HTERT RPE-1 (cell line): Measurements from ENCODE around the gene EXOC5.

Experiments
- in situ Hi-C: fragments of 300-500 bp; cut with MboI; formaldehyde crosslinking; loops from 4 replicates; pipeline ENCODE4 v1.14.3; 2020; ENCODE audit warnings: low sequenced_read_pairs

Gene EXOC5, protein sequence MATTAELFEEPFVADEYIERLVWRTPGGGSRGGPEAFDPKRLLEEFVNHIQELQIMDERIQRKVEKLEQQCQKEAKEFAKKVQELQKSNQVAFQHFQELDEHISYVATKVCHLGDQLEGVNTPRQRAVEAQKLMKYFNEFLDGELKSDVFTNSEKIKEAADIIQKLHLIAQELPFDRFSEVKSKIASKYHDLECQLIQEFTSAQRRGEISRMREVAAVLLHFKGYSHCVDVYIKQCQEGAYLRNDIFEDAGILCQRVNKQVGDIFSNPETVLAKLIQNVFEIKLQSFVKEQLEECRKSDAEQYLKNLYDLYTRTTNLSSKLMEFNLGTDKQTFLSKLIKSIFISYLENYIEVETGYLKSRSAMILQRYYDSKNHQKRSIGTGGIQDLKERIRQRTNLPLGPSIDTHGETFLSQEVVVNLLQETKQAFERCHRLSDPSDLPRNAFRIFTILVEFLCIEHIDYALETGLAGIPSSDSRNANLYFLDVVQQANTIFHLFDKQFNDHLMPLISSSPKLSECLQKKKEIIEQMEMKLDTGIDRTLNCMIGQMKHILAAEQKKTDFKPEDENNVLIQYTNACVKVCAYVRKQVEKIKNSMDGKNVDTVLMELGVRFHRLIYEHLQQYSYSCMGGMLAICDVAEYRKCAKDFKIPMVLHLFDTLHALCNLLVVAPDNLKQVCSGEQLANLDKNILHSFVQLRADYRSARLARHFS

DNA sequence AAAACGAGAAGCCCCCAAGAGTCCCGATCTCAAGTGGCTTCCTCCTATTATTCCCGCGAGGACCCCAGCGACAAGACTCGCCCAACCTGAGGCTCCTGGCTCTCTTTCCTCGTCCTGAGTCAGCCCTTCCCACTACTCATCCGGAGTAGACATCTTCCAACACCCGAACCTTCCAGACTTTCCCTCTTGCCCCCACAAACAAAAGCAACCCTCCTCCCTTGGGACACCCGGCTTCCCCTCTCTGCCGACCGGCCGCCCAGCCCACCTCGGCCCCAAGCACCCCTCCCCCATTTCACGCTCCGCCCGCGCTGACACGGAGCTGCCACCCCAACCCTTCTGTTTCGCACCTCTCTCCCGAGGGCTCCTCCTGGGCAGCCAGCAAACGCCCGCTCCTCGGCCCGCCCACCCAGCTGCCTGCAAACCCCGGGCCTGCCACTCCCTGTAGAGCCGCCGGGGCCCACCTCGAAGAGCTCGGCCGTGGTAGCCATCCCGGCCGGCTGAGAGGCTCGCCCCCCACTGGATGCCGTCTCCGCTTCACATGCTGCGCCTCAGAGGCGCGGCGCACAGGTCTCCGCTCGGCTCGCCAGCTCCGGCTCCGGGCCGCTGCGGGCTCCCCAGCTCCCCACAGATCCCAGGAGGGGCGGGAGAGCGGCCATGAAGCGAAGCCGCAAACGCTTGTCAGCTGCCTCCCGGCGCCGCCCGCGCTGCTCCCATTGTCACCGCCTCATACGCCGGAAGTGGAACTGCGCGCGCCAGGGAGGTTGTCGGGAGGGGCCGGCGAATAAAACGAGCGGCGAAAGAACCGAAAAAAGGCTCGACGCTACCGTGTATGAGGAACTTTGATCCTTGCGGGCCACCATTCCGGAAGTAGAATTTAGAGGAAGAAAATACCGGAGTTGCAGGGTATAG is at the start of gene EXOC5, which contains the start of gene AP5M1:
Gene EXOC5 (minus strand): TSS at position 745 of the 909 bp plus-strand sequence. CDS start 257 bp downstream, at position 488.
Gene AP5M1 (plus strand): TSS at position 811 of the 909 bp plus-strand sequence. CDS start 344 bp downstream, outside the sequence.
- in situ Hi-C loops, result no loop called here

DNA sequence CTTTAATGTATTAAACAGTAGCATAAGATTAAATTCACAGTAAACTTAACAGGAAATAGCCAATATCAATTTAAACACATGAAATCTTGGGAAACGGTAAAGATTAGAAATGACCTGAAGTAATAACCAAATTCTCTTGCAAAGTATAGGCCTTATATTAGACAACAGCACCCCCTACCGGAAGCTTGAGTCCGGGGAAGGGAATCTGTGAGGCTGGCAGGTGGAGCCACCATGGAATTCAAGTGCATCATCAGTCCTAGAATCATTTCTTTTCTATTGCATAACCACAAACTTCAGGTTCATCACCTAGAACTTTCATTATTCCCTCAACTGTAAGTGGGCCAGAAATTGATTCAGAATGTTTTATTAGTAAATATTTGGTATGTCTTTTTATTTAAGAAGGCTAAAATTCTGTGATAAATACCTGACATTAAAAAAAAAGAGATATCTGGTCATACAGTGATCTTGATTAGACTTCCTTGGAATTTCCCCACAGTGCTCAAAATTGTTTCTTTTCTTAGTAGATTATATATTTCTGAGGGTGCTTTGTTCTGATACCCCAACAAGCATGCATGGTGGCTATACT is 48.6 kb upstream of the EXOC5 start:
- in situ Hi-C loops, result no loop called here

DNA sequence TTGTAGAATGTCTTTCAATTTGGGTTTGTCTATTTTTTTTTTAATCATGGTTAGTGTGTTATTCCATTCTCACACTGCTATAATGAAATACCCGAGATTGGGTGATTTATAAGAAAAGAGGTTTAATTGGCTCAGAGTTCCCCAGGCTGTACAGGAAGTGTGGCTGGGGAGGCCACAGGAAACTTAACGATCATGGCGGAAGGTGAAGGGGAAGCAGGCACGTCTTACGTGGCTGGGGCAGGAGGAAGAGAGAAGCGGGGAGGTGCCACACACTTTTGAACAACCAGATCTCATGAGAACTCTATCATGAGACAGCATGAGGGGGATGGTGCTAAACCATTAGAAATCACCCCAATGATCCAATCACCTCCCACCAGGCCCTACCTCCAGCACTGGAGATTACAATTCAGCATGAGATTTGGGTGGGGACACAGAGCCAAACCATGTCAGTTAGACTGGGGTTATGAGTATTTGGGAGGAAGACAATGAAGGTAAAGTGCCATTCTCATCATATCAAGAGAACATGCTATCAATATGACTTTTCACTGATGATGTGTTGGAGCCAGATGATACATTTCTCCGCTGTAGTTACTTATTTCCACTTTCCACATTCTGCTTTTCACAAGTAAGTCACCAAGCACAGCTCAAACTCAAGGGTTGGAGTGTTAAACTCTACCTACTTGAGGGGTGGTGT is 45.8 kb upstream of the EXOC5 start:
- in situ Hi-C loops, result no loop called here

DNA sequence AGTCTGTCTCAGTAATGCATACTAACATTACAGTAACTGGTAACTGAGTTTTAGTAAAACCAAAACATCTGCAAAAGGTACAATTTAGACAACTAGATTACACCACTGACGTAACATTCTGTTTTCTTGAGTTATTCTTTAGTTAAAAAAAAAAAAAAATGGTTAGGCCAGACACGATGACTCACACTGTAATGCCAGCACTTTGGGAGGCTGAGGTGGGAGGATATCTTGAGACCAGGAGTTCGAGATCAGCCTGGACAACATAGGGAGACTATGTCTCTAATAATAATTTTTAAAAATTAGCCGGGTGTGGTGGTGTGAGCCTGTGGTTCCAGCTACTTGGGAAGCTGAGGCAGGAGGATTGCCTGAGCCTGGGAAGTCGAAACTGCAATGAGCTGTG is 34.2 kb upstream of the EXOC5 start:
- in situ Hi-C loops, result no loop called here

DNA sequence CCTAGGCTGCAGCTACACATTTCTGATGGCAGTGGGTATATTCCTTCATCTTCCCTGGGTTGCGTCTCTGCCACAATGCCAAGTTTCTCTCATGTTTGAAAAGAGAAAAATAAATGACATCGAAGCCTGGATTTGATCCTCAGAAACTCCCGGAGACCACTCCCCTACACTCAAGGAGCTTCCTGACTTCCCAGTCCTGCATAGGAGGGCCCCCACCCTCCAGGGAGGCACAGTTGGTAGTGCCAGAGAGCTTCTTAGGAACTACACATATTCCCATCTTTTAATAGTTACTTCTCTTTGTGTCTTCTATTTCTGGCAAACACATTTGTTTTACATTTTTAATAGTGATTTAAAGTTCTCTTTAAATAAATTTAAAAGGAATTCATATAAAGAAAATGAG is 30.8 kb upstream of the EXOC5 start:
- in situ Hi-C loops, result no loop called here

DNA sequence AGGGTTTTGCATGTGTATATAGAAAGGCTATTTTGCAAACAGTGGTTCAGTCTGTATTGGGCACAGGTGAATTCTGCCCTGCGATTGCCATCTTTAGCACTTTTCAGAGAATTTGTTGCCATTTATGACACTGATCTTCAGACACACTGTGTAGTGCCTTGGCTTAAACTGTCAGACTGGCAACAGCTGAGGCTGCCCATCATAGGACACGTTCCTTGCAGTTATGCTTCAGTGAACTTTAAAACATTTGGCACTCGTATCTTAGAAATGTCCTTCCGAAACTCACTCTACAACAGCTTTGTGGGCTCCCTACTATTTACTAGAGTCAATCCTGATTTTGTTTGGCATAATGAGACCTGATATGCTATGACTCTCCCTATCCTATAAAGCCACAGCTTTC is 29.1 kb upstream of the EXOC5 start:
- in situ Hi-C loops, result no loop called here

DNA sequence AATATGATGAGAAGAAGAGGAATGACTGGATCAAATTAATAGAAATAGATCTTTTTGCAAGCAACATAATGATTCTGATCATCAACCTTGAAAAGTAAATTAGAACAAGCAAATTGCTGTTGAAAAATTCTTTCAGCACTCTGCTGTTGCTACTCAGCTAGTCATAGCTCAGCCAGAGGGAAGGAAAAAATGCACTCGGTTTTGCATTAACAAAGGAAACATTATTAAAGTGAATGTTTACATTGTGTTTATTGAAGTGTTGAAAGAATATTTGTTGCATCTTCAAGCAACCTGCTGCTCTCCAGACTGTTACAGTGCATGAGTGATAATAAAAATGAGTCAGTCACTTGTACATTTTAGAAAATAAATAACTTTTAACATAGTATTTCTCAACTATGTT is 26.5 kb upstream of the EXOC5 start:
- in situ Hi-C loops, result no loop called here

DNA sequence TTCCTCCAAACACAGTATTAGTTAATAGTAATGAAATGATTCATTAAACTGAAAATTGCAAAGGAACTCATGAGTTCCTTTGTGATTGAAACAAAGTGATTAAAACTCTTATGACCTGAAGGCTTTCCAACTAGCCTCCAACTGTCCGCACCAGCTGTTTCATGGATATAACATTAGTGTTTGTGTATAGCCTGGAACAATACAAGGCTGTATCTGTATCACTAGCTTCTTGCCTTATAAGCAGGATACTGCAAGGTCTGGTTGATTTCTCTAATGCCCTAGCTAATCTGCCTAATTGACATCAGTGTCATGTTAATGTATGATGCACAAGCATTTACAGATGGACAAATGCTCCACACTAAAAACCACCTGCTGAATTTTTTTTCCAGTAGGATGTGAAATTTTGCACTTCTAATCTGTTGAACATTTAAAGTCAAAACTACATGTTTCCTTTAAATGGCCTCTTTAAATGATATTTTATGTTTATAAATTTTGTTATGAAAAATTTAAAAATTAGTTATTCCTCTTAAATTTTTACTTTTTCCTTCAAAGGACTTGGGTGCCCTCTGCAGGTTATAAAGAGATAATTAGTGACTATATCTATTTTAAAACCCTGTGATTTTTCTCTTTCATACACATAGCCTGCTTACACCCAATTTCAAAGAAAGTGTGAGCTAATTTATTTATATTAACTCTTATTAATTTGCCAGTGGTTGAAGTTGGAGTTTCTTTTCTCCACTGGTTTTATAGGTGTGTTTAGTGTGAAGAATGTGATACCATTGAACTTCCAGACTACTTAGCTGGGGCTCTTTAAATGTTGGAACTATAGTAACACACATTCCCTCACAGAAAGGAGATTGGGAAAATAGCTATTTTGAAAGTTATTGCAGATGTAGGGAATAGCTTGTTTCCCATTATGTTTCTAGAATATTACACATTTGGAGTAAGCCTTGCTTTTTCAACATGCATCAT is 25.4 kb upstream of the EXOC5 start:
- in situ Hi-C loops, result no loop called here

DNA sequence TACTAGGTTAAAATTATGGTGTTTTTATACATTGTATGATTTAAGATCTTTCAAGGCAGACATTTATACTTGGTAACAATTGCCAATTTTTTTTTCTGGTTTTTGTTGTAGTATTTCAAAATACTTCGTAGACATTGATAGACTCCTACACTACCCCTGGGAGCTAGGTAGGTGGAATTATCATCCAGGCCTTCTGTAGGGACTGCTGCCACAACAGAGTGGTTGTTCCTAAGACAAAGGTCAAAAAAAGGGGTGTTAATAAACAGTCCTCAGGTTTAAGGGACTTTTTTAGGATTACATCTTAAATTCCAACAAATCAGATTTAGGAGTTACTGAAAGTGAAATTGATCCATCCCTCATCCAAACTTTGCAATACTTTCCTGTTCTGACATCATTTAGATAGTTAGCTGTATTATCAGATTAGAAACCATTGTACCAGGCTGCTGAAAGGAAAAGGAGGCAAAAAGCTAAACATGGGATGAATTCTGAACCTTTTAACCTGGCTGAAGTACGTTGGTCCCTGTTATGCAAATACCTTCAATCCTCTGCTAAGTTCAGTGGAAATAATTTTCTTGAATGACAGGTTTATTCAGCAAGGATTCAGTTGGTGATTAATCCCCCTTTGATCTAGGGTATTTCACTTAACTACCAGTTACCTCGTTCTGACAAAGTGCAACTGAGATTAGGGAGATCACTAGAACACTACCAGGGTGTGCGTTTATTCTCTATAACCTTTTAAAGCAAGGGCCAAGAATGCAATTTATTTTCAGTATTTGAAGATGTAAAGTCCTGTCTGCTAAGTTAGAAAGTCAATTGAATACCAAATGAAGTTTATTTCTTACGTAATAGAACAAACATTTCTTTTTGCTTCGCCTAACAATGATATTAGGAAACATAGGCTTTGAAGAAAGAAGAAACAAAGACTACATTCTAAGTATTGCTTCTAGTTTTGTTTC is 23.3 kb upstream of the EXOC5 start:
- in situ Hi-C loops, result no loop called here

DNA sequence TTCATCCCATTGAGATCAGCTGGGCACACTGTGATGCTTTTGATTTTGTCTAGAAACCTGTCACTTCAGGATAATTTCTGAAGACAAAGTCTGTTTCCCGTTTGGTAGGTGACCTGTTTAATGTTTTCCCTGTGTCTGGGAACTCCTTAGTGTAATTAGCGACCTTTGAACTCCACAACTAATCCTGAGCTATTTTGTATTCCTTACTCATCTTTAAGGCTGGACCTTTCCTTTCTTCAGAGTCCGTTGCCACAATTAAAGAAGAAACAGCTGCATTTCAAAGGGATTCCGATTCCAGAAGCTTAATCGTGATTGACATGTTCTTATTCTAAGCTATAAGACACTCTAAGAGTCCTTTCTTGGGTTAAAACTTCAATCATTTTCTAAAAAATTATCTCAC is 22.0 kb upstream of the EXOC5 start:
- in situ Hi-C loops, result no loop called here

DNA sequence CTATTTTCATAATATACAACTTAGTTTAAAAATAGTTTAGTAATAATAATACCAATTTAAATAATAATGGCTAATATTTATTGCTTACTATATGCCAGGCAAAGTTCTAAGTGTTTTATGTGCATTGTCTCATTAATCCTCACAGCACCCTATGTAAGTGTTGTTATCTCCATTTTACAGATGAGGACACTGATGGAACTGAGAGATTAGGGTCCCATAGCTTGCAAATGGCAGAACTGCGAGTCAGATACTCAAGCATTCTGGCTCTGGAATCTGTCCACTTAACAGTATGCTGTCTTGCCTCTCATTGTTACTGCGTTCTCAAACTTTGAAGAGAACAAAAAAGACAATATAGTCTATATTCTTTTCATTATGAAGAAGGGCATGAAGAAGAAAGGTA is 19.0 kb upstream of the EXOC5 start:
- in situ Hi-C loops, result no loop called here

DNA sequence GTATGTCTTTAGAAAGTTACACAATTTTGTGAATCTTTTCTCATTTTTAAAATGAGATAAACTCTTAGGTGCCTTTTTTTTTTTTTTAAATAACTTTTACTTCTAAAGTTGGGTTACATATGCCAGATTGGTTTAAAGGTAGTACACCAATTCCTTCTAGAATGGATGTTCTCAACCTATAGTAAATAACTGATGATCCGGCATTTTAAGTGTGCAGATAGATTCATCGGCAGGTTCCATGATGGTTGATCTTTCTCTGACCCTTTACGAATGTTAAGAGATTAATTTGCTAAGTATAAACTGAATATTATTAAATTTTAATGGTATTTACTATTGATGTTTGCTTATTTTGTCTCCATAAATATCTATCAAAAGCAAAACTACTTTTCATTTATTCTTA is 8.4 kb upstream of the EXOC5 start:
- in situ Hi-C loops, result no loop called here

DNA sequence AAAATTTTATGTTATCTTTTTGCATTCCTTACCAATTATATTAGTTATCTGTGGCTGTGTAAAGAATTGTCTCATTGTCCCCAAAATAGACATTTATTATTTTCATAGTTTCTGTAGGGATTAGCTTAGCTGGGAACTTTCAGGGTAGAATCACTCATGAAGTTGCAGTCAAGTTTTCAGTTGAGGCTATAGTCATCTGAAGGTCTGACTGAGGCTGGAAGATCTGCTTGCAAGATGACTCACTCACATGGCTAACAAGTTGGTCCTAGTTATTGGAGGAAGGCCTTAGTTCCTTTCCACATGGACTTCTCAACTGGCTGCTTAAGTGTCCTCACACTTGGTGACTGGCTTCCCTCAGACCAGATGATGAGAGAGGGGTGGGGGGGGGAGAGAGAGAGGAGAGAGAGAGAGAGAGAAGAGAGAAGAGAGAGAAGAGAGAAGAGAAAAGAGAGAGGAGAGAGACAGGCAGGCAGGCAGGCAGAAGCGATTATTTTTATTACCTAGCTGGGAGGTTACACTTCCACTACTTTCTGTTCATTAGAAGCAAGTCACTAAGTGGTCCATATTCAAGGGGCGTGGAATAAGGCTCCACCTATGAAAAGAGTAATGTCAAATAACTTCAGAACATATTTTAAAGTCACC is 6.4 kb upstream of the EXOC5 start:
- in situ Hi-C loops, result no loop called here

DNA sequence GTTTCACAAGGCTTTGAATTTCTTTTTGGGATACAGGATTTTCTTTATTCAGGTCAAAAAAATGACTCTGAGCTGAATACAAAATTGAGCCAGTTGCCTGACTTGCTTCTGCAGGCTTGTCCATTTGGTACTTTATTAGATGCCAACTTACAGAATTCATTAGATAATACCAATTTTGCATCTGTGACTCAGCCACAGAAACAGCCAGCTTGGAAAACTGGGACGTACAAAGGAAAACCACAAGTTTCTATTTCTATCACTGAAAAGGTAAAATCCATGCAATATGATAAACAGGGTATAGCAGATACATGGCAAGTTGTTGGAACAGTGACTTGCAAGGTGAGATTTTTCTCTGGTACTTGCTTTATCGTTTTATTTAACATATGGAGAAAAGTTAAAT is 5.8 kb upstream of the EXOC5 start:
- in situ Hi-C loops, result no loop called here

DNA sequence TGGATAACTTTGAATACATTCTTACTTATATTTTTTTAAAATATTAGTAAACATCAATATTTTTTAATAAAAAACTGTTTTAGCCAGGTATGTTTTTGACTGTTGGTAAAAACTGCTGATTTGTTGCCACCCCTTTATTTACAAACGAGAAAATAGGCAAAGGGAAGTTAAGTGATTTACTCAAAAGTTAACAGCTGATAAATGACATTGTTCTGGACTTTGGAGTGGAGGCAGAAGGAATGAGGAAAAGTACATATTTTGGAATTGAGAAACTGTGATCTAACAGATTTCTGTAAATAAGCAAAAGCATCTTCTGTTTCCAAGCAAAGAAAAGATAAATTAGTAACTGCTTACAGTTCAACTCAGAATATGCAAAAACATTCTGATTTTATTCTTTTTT is 4.5 kb upstream of the EXOC5 start:
- in situ Hi-C loops, result no loop called here

DNA sequence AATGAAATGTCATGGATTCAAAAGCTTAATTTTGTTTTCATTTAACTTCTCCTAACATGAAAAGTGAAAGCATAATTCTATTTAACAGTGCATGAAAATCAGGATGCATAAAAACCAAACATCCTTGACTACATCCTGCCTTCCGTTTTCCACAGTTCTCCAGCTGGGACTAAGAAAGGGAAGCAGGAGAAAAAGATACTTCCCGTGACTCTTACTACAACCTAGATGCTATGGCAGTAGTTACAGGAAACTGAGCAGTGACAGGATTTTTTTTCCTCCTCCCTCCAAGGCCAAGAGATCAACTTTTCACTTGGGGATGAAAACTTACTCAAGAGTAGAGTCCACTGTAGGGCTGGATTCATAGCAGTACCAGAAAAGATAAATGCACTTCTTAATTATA is 2.6 kb downstream of the EXOC5 start:
- in situ Hi-C loops, result no loop called here

DNA sequence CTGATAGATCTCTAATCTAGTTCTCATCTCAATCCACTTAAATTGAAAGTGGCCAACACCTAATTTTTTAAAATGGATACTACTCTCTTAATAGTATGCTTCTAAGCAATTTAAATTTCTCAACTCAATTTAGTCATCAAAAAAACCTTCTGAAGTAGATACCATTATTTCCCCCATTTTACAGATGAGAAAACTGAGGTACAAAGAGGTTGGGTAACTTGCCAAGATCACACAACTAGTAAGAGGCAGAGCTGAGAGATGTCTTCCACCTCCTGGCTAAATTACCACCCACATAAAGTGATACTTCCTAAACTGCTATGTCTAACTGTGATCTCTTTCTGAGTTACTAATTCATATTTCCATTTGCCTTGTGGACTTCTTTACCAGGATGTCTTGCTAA is 6.6 kb downstream of the EXOC5 start:
- in situ Hi-C loops, result no loop called here

DNA sequence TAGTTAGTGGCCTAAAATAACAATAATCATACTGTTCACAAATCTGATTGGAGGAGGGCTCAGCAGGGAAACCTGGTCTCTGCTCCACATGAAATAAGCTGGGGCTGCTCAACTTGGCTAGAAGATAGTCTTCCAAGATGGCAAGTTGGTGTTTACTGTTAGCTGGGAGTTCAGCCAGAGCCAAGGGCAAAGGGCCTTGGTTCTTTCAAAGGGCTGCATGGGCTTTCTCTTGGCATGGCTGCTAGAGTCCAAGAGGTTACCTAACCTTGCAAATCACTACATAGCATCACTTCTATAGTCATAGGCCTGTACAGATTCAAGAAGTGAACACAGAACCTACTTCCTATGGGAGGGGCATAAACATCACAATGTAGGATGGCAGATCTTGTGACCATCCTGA is 7.1 kb downstream of the EXOC5 start:
- in situ Hi-C loops, result no loop called here
